ENCODE results near the gene C12orf60. TPM values are rescaled to one million over a fixed set of nuclear protein-coding genes. Genes with fewer than 3 reads are reported as not detected.

The C12orf60 gene
- polyA plus RNA-seq, 1 experiment: 1.0 TPM

DNA sequence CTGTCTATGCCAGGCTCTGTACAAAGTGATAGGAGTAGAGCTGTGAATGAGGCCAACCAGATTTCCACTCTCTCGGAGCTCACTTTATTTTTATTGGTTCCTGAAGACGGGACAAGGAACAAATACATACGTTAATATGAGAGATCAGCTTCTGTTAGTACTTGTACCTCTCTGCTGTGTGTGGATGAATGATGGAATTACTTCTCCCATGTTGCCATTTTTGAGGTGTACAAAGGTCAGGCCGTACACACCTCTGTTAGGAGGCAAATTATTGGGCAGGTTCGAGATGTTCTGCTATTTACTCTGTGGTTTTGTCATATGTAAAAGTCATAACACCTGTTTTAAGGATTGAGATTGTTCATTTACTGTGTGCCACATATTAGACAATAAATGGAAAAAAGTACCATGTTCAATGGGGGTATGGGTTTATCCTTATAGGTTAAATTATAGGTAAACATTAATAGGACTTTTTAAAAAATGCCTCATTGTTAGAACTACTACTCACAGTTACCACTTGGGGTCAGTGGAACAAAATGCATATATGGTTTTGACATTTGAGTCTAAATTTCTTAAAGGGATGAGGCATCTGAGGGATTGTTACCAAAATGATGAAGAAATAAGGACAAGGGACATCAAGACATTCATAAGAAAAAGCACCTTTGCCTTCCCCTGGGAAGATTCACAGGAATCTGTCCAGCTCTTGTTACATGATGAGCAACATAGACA lies 27.1 kb upstream of the C12orf60 start:
- no peak for DNase-seq (ENCODE audit: low read depth, low spot score)
- CTCF ChIA-PET: interaction anchor here (1.1 to 5.2 kb wide), 4 partner anchors 8 to 220 kb away, joined by 3 to 27 read pairs (median 4); no protein-coding TSS in a partner anchor
- Histone ChIP-seq H3K4me3 (ENCODE audit: low read depth, low read length) (no peak overlapping the region), H3K27ac (ENCODE audit: low read depth, low read length) (no peak overlapping the region), H3K27me3 (ENCODE audit: control insufficient read depth, insufficient read depth, low read length) (no peaks in the 10 kb centered on the region), H3K9me3 (ENCODE audit: control insufficient read depth, insufficient read depth, low read length) (peaks cover 8% of the 10 kb centered on the region)
- POLR2A ChIA-PET: no interaction called here
- TF ChIP-seq, protein P1, sequence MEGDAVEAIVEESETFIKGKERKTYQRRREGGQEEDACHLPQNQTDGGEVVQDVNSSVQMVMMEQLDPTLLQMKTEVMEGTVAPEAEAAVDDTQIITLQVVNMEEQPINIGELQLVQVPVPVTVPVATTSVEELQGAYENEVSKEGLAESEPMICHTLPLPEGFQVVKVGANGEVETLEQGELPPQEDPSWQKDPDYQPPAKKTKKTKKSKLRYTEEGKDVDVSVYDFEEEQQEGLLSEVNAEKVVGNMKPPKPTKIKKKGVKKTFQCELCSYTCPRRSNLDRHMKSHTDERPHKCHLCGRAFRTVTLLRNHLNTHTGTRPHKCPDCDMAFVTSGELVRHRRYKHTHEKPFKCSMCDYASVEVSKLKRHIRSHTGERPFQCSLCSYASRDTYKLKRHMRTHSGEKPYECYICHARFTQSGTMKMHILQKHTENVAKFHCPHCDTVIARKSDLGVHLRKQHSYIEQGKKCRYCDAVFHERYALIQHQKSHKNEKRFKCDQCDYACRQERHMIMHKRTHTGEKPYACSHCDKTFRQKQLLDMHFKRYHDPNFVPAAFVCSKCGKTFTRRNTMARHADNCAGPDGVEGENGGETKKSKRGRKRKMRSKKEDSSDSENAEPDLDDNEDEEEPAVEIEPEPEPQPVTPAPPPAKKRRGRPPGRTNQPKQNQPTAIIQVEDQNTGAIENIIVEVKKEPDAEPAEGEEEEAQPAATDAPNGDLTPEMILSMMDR (IDR thresholded peaks at IDR 0.05; ENCODE audit: low read depth, low read length): peak; percentile 33; the same call in 1 of the 2 replicates

DNA sequence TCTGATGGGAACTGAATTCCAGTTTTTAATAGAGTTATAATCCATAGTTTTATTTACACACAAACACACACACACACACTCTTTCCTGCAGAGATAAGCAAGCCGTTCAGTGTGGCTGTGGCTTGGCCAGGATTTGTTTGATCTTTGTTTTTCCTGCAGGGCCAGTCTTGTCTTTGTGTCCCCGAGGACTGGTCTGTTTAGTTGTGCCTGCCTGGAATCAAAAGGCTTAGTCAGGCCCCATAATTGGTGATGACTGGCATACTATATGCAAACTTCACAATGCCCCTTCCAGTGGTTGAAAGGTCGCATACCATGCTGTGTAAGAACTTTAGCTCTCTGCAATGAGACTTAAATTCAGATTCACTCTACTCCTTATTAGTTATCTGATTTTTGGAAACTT lies 26.2 kb upstream of the C12orf60 start:
- CTCF ChIA-PET: interaction anchor here (1.9 to 5.2 kb wide), 2 partner anchors 219 to 444 kb away, joined by 3 to 27 read pairs; partner anchors contain the start of gene RERG
- H3K27me3 ChIP-seq (ENCODE audit: control insufficient read depth, insufficient read depth, low read length): no peaks in the 10 kb centered on the region
- DNase-seq (ENCODE audit: low read depth, low spot score): no peak
- POLR2A ChIA-PET: no interaction called here
- no peak overlapping the region for H3K27ac ChIP-seq (ENCODE audit: low read depth, low read length)
- H3K9me3 ChIP-seq (ENCODE audit: control insufficient read depth, insufficient read depth, low read length): peaks cover 8% of the 10 kb centered on the region
- H3K4me3 ChIP-seq (ENCODE audit: low read depth, low read length): no peak overlapping the region
- TF ChIP-seq, protein P1 (IDR thresholded peaks at IDR 0.05; ENCODE audit: low read depth, low read length): no peak

GRCh38 chr12:14779834-14780233 lies 23.6 kb upstream of the C12orf60 start:
- no peak overlapping the region for H3K4me3 ChIP-seq (ENCODE audit: low read depth, low read length)
- POLR2A ChIA-PET: no interaction called here
- H3K9me3 ChIP-seq (ENCODE audit: control insufficient read depth, insufficient read depth, low read length): peaks cover 2% of the 10 kb centered on the region; the same call in 1 of the 2 replicates
- H3K27ac ChIP-seq (ENCODE audit: low read depth, low read length): no peak overlapping the region
- CTCF ChIA-PET: interaction anchor here (3.3 kb wide), 1 partner anchor 10 kb away, joined by 13 read pairs; no protein-coding TSS in a partner anchor
- TF ChIP-seq, protein P1 (IDR thresholded peaks at IDR 0.05; ENCODE audit: low read depth, low read length): no peak
- no peaks in the 10 kb centered on the region for H3K27me3 ChIP-seq (ENCODE audit: control insufficient read depth, insufficient read depth, low read length)
- no peak for DNase-seq (ENCODE audit: low read depth, low spot score)

DNA sequence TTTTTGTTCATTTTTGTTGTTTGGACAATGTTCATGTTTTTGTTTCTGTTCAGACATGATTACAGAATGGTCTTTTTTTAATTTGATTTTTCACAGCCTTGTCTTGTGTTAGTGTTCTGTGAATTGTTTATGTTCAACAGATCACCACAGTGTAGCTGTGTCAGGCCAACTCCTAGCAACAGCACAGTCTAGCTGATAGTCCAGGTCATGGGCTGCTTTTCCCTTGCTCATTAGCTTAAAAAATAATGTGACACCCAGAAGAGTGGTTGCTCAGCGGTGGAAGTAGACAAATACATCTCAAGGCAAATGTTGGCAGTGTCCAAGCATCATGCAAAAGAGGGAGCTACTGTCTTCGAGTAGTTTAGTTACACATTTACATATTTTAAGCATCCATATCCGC lies 22.6 kb upstream of the C12orf60 start:
- POLR2A ChIA-PET: no interaction called here
- CTCF ChIA-PET: interaction anchor here (0.7 to 3.3 kb wide), 3 partner anchors 11 to 215 kb away, joined by 3 to 13 read pairs (median 4); no protein-coding TSS in a partner anchor
- H3K4me3 ChIP-seq (ENCODE audit: low read depth, low read length): no peak overlapping the region

GRCh38 chr12:14781563-14781962 lies 21.9 kb upstream of the C12orf60 start:
- H3K27me3 ChIP-seq (ENCODE audit: control insufficient read depth, insufficient read depth, low read length): no peaks in the 10 kb centered on the region
- TF ChIP-seq, protein P1 (IDR thresholded peaks at IDR 0.05; ENCODE audit: low read depth, low read length): no peak
- no peaks in the 10 kb centered on the region for H3K9me3 ChIP-seq (ENCODE audit: control insufficient read depth, insufficient read depth, low read length)
- ChIA-PET CTCF (interaction anchor here (0.8 to 3.3 kb wide), 2 partner anchors 12 to 214 kb away, joined by 4 to 13 read pairs; no protein-coding TSS in a partner anchor), POLR2A (no interaction called here)
- H3K4me3 ChIP-seq (ENCODE audit: low read depth, low read length): no peak overlapping the region
- DNase-seq (ENCODE audit: low read depth, low spot score): no peak
- H3K27ac ChIP-seq (ENCODE audit: low read depth, low read length): no peak overlapping the region

More for the DNA sequence above, 22.6 kb upstream of the C12orf60 start:
- Histone ChIP-seq H3K27me3 (ENCODE audit: control insufficient read depth, insufficient read depth, low read length) (no peaks in the 10 kb centered on the region), H3K9me3 (ENCODE audit: control insufficient read depth, insufficient read depth, low read length) (no peaks in the 10 kb centered on the region), H3K27ac (ENCODE audit: low read depth, low read length) (no peak overlapping the region)
- no peak for DNase-seq (ENCODE audit: low read depth, low spot score)
- TF ChIP-seq, protein P1 (IDR thresholded peaks at IDR 0.05; ENCODE audit: low read depth, low read length): no peak

All from AG04450 (cell line).